Kidney epithelial cell (primary cell): ENCODE data around the gene ACBD7. TPM values are rescaled to one million over a fixed set of nuclear protein-coding genes. Genes with fewer than 3 reads are reported as not detected.

Experiments used
- DNase-seq: peaks from one replicate; pipeline ENCODE4 v3.0.0-alpha.2; 2010; ENCODE audit warnings: low read depth
- H3K27me3 ChIP-seq: 2 replicates; pipeline ENCODE4 v1.6.0; 2011; ENCODE audit warnings: low read length; ENCODE audit not compliant: control insufficient read depth, insufficient read depth
- H3K36me3 ChIP-seq: 2 replicates; pipeline ENCODE4 v1.5.1; 2011; ENCODE audit warnings: low read length; ENCODE audit not compliant: control insufficient read depth, insufficient read depth
- H3K4me3 ChIP-seq: 2 replicates; pipeline ENCODE4 v1.5.1; 2011; ENCODE audit warnings: low read depth, mild to moderate bottlenecking, control low read depth, low read length
- CTCF ChIP-seq: IDR thresholded peaks from 2 replicates; pipeline ENCODE4 v1.5.1; 2011; ENCODE audit warnings: mild to moderate bottlenecking, moderate library complexity, low read length, control low read depth, inconsistent platforms; ENCODE audit not compliant: insufficient read depth, poor library complexity, severe bottlenecking
- total RNA-seq: library from RNA; depleted of rRNA; stranded (reverse); fragments of >200 nt; gene quantifications from 2 replicates; pipeline ENCODE4 v1.2.3, GENCODE V29; 2015

ACBD7 gene
- total RNA-seq, 1 donor from 2014 or later = 1.0 TPM

DNA sequence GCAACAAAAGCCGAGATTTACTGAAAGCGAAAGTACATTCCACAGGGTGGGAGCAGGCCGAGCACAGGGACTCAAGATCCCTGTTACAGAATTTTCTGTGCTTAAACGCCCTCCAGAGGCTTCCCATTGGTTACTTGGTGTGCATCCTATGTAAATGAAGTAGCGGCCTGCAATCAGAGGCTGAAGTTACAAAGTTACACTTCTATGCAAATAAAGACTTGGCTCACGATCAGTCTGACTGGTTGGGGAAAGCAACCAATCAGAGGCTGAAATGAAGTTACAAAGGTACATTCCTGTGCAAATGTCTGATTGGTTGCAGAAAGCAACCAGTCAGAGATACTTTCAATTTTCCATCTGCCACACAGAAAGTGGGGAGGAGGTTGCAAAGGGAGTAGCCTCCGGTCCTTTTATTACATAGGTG lies 4.1 kb downstream of the ACBD7 start:
- Histone ChIP-seq H3K4me3 (peak overlapping the region; percentile 41), H3K27me3 (no peaks in the 10 kb centered on the region), H3K36me3 (no peaks in the 10 kb centered on the region)
- DNase-seq = peak; percentile 86
- peak; percentile 12 for TF ChIP-seq CTCF

GRCh38 chr10:15083674-15084501 lies 4.7 kb downstream of the ACBD7 start:
- TF ChIP-seq CTCF = no peak
- H3K36me3 ChIP-seq = no peaks in the 10 kb centered on the region
- H3K27me3 ChIP-seq = no peaks in the 10 kb centered on the region
- DNase-seq = no peak
- H3K4me3 ChIP-seq = peak overlapping the region; percentile 41

- Histone ChIP-seq H3K27me3 (no peaks in the 10 kb centered on the region), H3K36me3 (no peaks in the 10 kb centered on the region), H3K4me3 (no peak overlapping the region)
- DNase-seq = no peak
- no peak for TF ChIP-seq CTCF
Measured at GRCh38 chr10:15075421-15075820, 13.2 kb downstream of the ACBD7 start.

- H3K27me3 ChIP-seq = no peaks in the 10 kb centered on the region
- no peaks in the 10 kb centered on the region for H3K36me3 ChIP-seq
- no peak for TF ChIP-seq CTCF
- H3K4me3 ChIP-seq = no peak overlapping the region
- no peak for DNase-seq
Measured at GRCh38 chr10:15072358-15072757, 16.2 kb downstream of the ACBD7 start.

DNA sequence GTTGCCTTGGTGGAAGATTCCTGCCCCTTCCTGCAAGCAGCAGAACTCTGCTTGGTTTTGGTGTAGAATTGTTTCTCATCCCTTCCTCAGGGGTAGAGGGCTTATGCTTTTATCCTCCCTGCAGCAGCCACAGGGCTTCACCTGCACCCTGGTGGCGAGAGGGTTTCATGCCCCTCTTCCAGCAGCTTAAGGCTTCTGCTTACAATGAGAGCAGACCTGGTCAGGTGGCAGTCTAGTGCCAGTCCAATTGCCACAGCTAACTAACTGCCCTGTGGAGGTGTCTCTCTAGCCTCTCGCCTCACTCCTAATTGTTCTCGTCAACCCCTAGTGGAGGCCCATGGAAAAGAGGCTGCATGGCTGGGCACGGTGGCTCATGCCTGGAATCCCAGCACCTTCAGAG lies 19.3 kb downstream of the ACBD7 start:
- TF ChIP-seq CTCF = no peak
- Histone ChIP-seq H3K36me3 (no peaks in the 10 kb centered on the region), H3K27me3 (no peaks in the 10 kb centered on the region), H3K4me3 (no peak overlapping the region)
- no peak for DNase-seq

DNA sequence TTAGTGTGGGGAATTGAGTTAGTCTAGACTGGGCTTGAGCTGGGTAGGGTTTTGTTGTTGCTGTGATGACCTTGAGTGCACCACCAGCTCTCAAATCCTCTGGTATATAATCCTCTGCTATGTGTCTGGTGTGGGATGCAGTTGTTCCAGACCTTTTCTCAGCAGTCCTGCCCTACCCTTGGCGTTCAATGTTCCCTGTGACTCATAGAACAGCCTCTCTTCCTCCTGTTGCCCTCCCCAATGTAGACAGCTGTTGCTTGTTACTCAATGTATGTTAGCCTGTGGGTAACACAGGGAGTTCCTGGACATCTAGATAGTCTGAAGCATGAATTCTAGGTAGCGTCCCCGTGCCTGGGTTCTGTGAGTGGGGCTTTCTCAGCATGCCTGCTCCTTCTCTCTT lies 19.8 kb downstream of the ACBD7 start:
- Histone ChIP-seq H3K27me3 (no peaks in the 10 kb centered on the region), H3K4me3 (no peak overlapping the region), H3K36me3 (no peaks in the 10 kb centered on the region)
- DNase-seq = no peak
- no peak for TF ChIP-seq CTCF
